GM11168 (cell line): ENCODE results near the gene METRNL.

Experiments
- in situ Hi-C: fragments of 300-500 bp; cut with MboI; formaldehyde crosslinking; loops from one replicate; pipeline ENCODE4 v1.12.0; 2022; ENCODE audit warnings: low sequenced_read_pairs; ENCODE audit not compliant: unreplicated experiment

METRNL gene

GRCh38 chr17:83078378-83079351 lies 744 bp upstream of the METRNL start:
- in situ Hi-C loops, result no loop called here

- in situ Hi-C loops, result no loop called here
Observed at GRCh38 chr17:83079766-83080578, 563 bp downstream of the METRNL start.

GRCh38 chr17:83080579-83080857 lies 1.1 kb downstream of the METRNL start:
- in situ Hi-C loops, result no loop called here

- in situ Hi-C loops, result no loop called here
Observed at GRCh38 chr17:83080858-83081683, 1.7 kb downstream of the METRNL start.

GRCh38 chr17:83081684-83082201 lies 2.3 kb downstream of the METRNL start:
- in situ Hi-C loops, result no loop called here

GRCh38 chr17:83082424-83082823 lies 3.0 kb downstream of the METRNL start:
- in situ Hi-C loops, result no loop called here

- in situ Hi-C loops, result no loop called here
Observed at GRCh38 chr17:83082909-83083367, 3.5 kb downstream of the METRNL start.

- in situ Hi-C loops, result no loop called here
Observed at GRCh38 chr17:83083368-83084201, 4.2 kb downstream of the METRNL start.

- in situ Hi-C loops, result no loop called here
Observed at GRCh38 chr17:83084214-83084613, 4.8 kb downstream of the METRNL start.

GRCh38 chr17:83084621-83085056 lies 5.2 kb downstream of the METRNL start:
- in situ Hi-C loops, result no loop called here

GRCh38 chr17:83085103-83085502 lies 5.7 kb downstream of the METRNL start:
- in situ Hi-C loops, result no loop called here

- in situ Hi-C loops, result no loop called here
Observed at GRCh38 chr17:83085526-83086198, 6.3 kb downstream of the METRNL start.

- in situ Hi-C loops, result no loop called here
Observed at GRCh38 chr17:83086199-83086880, 6.9 kb downstream of the METRNL start.

- in situ Hi-C loops, result no loop called here
Observed at GRCh38 chr17:83086907-83087787, 7.7 kb downstream of the METRNL start.

GRCh38 chr17:83087788-83088360 lies 8.5 kb downstream of the METRNL start:
- in situ Hi-C loops, result no loop called here

- in situ Hi-C loops, result no loop called here
Observed at GRCh38 chr17:83088451-83088850, 9.0 kb downstream of the METRNL start.

- in situ Hi-C loops, result no loop called here
Observed at GRCh38 chr17:83088909-83089308, 9.5 kb downstream of the METRNL start.
